ENCODE measurements around the gene LPAR6.

GRCh38 chr13:48393698-48394085 is 19.2 kb downstream of the LPAR6 start:
- no peak for TF ChIP-seq CTCF (IDR thresholded peaks at IDR 0.05)
- TF ChIP-seq POLR2A (IDR thresholded peaks at IDR 0.05), result no peak
- no peak for TF ChIP-seq POLR2AphosphoS5 (IDR thresholded peaks at IDR 0.05)
- no peak for TF ChIP-seq EP300 (IDR thresholded peaks at IDR 0.05)
